Measurements from ENCODE around the gene HSF5. TPM values are rescaled to one million over a fixed set of nuclear protein-coding genes. Genes with fewer than 3 reads are reported as not detected.
A peak's percentile ranks its signal among the peaks of the same experiment; 100 is the strongest.

HSF5 gene
- total RNA-seq, 2 experiments from 2014 or later = 2.9 to 3.0 TPM

DNA sequence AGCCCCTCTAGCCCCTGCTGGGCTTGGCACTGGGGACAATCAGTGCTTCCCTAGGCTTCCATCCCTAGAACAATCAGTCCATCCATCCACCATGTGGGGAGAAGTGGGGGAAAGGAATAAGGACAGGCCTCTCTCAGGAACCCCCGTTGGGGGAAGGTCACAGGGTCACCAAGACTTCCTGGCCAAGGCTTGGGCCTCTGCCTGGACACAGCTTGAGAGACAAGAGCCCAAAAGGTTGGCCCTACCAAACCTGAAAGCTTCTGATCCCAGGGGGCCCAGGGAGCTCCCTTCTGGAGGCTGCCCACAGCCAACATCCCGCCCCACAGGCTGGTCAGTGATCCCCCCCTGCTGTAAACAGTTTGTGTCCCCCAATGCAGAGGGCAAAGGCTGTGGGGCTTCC is 42.4 kb upstream of the HSF5 start:
- intact Hi-C loops (cut with micrococcal nuclease) = no loop called here
- H3K4me3 Mint-ChIP-seq = no peak overlapping the region

DNA sequence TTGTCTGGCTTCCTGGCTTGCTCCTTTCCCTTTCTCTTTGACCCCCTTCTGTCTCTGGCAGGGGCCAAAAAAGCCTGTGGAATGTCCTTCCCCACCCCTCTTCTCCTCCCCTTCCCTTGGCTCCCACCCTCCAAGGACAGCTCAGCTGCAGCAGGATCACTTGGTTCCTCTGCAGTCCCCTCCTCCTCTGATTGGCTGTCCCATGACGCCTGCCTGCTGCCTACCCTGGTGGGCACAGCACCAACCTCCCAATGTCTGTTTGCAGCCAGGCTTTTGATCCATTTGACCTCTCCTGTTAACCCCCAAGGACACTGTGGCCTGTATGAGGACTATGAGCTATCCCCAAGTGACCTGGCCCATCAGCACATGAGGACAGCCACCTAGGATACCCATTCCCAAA is 41.1 kb upstream of the HSF5 start:
- Mint-ChIP-seq H3K4me1 (ENCODE audit: low read depth) (peaks cover 4% of the 10 kb centered on the region), H3K27me3 (peaks cover 2% of the 10 kb centered on the region), H3K27ac (no peak overlapping the region), H3K9me3 (no peaks in the 10 kb centered on the region), H3K36me3 (no peaks in the 10 kb centered on the region), H3K4me3 (no peak overlapping the region)
- ChIA-PET CTCF (interaction anchor here (1.2 kb wide), 1 partner anchor 11 kb away, joined by 3 read pairs; no protein-coding TSS in a partner anchor), POLR2A (interaction anchor here (0.6 kb wide), 1 partner anchor 38 kb away, joined by 3 read pairs; no protein-coding TSS in a partner anchor)
- DNase-seq = no peak
- intact Hi-C loops (cut with micrococcal nuclease) = no loop called here

More for the DNA sequence above, 42.4 kb upstream of the HSF5 start:
- H3K27me3 Mint-ChIP-seq = peaks cover 11% of the 10 kb centered on the region
- ChIA-PET POLR2A (interaction anchor here (3.8 kb wide), 1 partner anchor 101 kb away, joined by 22 read pairs; no protein-coding TSS in a partner anchor), CTCF (no interaction called here)
- no peak for DNase-seq
- no peaks in the 10 kb centered on the region for H3K9me3 Mint-ChIP-seq
- no peak overlapping the region for H3K27ac Mint-ChIP-seq
- no peaks in the 10 kb centered on the region for H3K36me3 Mint-ChIP-seq
- peaks cover 4% of the 10 kb centered on the region for H3K4me1 Mint-ChIP-seq (ENCODE audit: low read depth)

- Mint-ChIP-seq H3K9me3 (no peaks in the 10 kb centered on the region), H3K4me1 (ENCODE audit: low read depth) (peaks cover 4% of the 10 kb centered on the region), H3K27ac (no peak overlapping the region), H3K27me3 (peaks cover 2% of the 10 kb centered on the region), H3K36me3 (no peaks in the 10 kb centered on the region), H3K4me3 (no peak overlapping the region)
- ChIA-PET POLR2A (interaction anchor here (0.6 to 1.0 kb wide), 2 partner anchors 9 to 13 kb away, joined by 3 to 5 read pairs; no protein-coding TSS in a partner anchor), CTCF (interaction anchor here (0.9 to 1.0 kb wide), 2 partner anchors 10 to 478 kb away, joined by 3 to 4 read pairs; no protein-coding TSS in a partner anchor)
- no peak for DNase-seq
- intact Hi-C loops (cut with micrococcal nuclease) = no loop called here
Measured at GRCh38 chr17:58528443-58528842, 40.2 kb upstream of the HSF5 start.

DNA sequence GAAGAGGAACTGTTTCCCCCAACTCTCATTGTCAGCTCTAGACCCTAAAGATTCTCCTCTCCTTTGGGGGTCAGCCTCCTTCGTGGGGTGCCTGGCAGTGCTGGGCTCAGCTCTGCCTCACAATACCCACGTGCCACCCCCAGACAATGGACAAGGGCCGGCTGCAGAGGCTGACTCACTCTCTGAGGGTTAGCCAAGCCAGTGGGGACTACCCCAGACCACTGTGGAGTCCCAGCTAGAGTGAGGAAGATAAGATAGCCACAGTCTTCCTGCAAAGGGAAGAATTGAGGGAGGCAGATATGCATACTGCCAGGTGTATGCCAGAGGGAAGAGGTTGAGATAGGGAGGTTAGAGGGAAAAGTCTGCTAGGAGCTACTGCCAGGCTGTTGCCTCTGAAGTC is 39.7 kb upstream of the HSF5 start:
- H3K27me3 Mint-ChIP-seq = no peaks in the 10 kb centered on the region
- H3K36me3 Mint-ChIP-seq = no peaks in the 10 kb centered on the region
- POLR2A ChIA-PET = interaction anchor here (0.6 to 1.0 kb wide), 2 partner anchors 8 to 14 kb away, joined by 3 to 5 read pairs; no protein-coding TSS in a partner anchor
- no peak overlapping the region for H3K27ac Mint-ChIP-seq
- peaks cover 4% of the 10 kb centered on the region for H3K4me1 Mint-ChIP-seq (ENCODE audit: low read depth)
- H3K9me3 Mint-ChIP-seq = no peaks in the 10 kb centered on the region
- no peak for DNase-seq
- H3K4me3 Mint-ChIP-seq = no peak overlapping the region
- intact Hi-C loops (cut with micrococcal nuclease) = no loop called here
- CTCF ChIA-PET = interaction anchor here (0.8 to 1.0 kb wide), 3 partner anchors 9 to 478 kb away, joined by 3 to 4 read pairs (median 3); no protein-coding TSS in a partner anchor

DNA sequence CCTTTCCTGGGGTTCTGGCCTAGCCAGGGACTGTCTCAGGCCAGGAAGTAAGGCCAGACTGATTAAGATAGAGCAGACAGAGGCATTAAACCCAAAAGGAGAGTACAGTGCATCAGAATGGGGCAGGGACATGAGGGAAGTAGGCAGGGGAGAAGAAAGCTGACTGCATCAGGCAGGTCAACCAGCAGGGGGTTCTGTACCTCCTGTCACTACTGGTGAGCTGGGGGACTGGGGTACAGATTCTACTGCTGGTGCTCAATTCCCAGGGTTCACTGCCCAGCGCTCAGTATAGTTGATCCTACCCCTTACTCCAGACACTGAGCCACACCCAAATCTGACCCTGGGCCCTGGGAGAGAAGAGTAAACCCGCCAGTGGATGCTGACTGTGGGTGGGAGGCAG is 39.1 kb upstream of the HSF5 start:
- CTCF ChIA-PET = interaction anchor here (0.6 to 0.8 kb wide), 2 partner anchors 10 to 40 kb away, joined by 3 read pairs; no protein-coding TSS in a partner anchor
- Mint-ChIP-seq H3K4me1 (ENCODE audit: low read depth) (peaks cover 4% of the 10 kb centered on the region), H3K9me3 (no peaks in the 10 kb centered on the region), H3K4me3 (no peak overlapping the region), H3K27ac (no peak overlapping the region), H3K36me3 (no peaks in the 10 kb centered on the region), H3K27me3 (no peaks in the 10 kb centered on the region)
- POLR2A ChIA-PET = no interaction called here
- DNase-seq = no peak
- intact Hi-C loops (cut with micrococcal nuclease) = no loop called here

GRCh38 chr17:58525239-58525638 is 37.0 kb upstream of the HSF5 start:
- Mint-ChIP-seq H3K27me3 (no peaks in the 10 kb centered on the region), H3K4me3 (no peak overlapping the region), H3K27ac (no peak overlapping the region), H3K4me1 (ENCODE audit: low read depth) (peaks cover 2% of the 10 kb centered on the region), H3K9me3 (no peaks in the 10 kb centered on the region), H3K36me3 (no peaks in the 10 kb centered on the region)
- intact Hi-C loops (cut with micrococcal nuclease) = no loop called here
- ChIA-PET CTCF (no interaction called here), POLR2A (no interaction called here)
- DNase-seq = no peak

GRCh38 chr17:58521680-58522079 is 33.5 kb upstream of the HSF5 start:
- peaks cover 3% of the 10 kb centered on the region for H3K36me3 Mint-ChIP-seq
- H3K27ac Mint-ChIP-seq = no peak overlapping the region

DNA sequence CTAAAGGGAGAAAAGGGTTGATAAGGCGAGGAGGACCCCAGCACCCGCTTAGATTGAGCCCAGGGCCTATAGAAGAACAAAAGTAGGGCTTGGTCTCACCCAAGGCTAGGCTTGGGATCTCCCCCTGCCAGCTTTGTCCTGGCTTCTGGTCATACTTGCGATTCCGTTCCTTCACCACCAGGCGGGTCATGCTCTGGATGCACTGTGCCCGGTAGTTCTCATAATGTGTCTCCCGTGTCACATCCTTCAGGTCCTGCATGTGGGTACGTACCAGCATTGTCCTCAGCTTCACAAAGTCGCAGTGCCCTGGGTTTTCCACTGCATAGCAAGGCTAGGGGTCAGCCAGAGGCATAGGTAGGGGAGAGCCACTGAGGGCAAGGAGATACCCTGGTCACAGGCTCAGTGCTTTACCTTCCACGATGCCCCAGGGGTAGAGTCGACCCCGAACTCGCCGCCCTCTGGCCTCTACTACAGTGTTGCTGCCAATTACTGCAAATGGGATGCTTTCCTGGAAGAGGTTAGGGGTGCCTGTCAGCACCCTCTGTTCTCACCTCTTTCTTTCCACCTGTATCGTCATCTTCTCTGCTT is 32.7 kb upstream of the HSF5 start:
- Mint-ChIP-seq H3K27ac (no peak overlapping the region), H3K4me1 (ENCODE audit: low read depth) (peaks cover 16% of the 10 kb centered on the region), H3K36me3 (peaks cover 3% of the 10 kb centered on the region), H3K9me3 (no peaks in the 10 kb centered on the region), H3K4me3 (no peak overlapping the region), H3K27me3 (no peaks in the 10 kb centered on the region)
- ChIA-PET CTCF (interaction anchor here (0.6 to 3.1 kb wide), 3 partner anchors 13 to 484 kb away, joined by 3 to 31 read pairs (median 5); no protein-coding TSS in a partner anchor), POLR2A (no interaction called here)
- DNase-seq = peak; percentile 21
- intact Hi-C loops (cut with micrococcal nuclease) = no loop called here

More at GRCh38 chr17:58521680-58522079, 33.5 kb upstream of the HSF5 start:
- POLR2A ChIA-PET = no interaction called here
- Mint-ChIP-seq H3K4me3 (no peak overlapping the region), H3K27me3 (no peaks in the 10 kb centered on the region), H3K9me3 (no peaks in the 10 kb centered on the region), H3K4me1 (ENCODE audit: low read depth) (peaks cover 8% of the 10 kb centered on the region)
- CTCF ChIA-PET = no interaction called here
- intact Hi-C loops (cut with micrococcal nuclease) = no loop called here
- no peak for DNase-seq

GRCh38 chr17:58517928-58518609 is 29.9 kb upstream of the HSF5 start:
- intact Hi-C loops (cut with micrococcal nuclease) = loop anchor here (1.0 to 5.0 kb wide), 13 partner anchors 31 to 692 kb away; partner anchors contain the start of genes PRR11, RAD51C, SKA2 and SMG8
- POLR2A ChIA-PET = interaction anchor here (0.6 to 2.8 kb wide), 7 partner anchors 87 to 589 kb away, joined by 3 to 62 read pairs (median 3); partner anchors contain the start of genes RAD51C and TRIM37
- Mint-ChIP-seq H3K4me3 (peak overlapping the region; percentile 91), H3K27me3 (no peaks in the 10 kb centered on the region), H3K9me3 (no peaks in the 10 kb centered on the region), H3K27ac (peak overlapping the region; percentile 95), H3K36me3 (peaks cover 3% of the 10 kb centered on the region), H3K4me1 (ENCODE audit: low read depth) (peaks cover 31% of the 10 kb centered on the region)
- CTCF ChIA-PET = interaction anchor here (1.0 to 3.1 kb wide), 11 partner anchors 12 to 487 kb away, joined by 3 to 31 read pairs (median 3); no protein-coding TSS in a partner anchor
- peak; percentile 100 for DNase-seq

GRCh38 chr17:58517378-58517927 is 29.2 kb upstream of the HSF5 start:
- Mint-ChIP-seq H3K9me3 (no peaks in the 10 kb centered on the region), H3K27ac (peak overlapping the region; percentile 95), H3K4me3 (peak overlapping the region; percentile 91), H3K36me3 (peaks cover 4% of the 10 kb centered on the region), H3K4me1 (ENCODE audit: low read depth) (peaks cover 35% of the 10 kb centered on the region), H3K27me3 (no peaks in the 10 kb centered on the region)
- DNase-seq = no peak
- intact Hi-C loops (cut with micrococcal nuclease) = loop anchor here (5.0 kb wide), 1 partner anchor 180 kb away; no protein-coding TSS in a partner anchor
- ChIA-PET CTCF (interaction anchor here (1.0 kb wide), 1 partner anchor 12 kb away, joined by 3 read pairs; no protein-coding TSS in a partner anchor), POLR2A (interaction anchor here (0.6 to 2.8 kb wide), 7 partner anchors 72 to 177 kb away, joined by 3 to 62 read pairs (median 3); partner anchors contain the start of gene RAD51C)

GRCh38 chr17:58516644-58517377 is 28.6 kb upstream of the HSF5 start:
- POLR2A ChIA-PET = interaction anchor here (0.6 to 2.8 kb wide), 4 partner anchors 73 to 176 kb away, joined by 3 to 62 read pairs (median 4); partner anchors contain the start of gene RAD51C
- Mint-ChIP-seq H3K4me3 (peak overlapping the region; percentile 91), H3K9me3 (no peaks in the 10 kb centered on the region), H3K4me1 (ENCODE audit: low read depth) (peaks cover 35% of the 10 kb centered on the region), H3K27ac (peak overlapping the region; percentile 95), H3K36me3 (peaks cover 9% of the 10 kb centered on the region), H3K27me3 (no peaks in the 10 kb centered on the region)
- intact Hi-C loops (cut with micrococcal nuclease) = loop anchor here (5.0 kb wide), 1 partner anchor 180 kb away; no protein-coding TSS in a partner anchor
- DNase-seq = no peak
- CTCF ChIA-PET = no interaction called here

Measured in activated CD4-positive, alpha-beta memory T cell treated with anti-CD3 and anti-CD28 coated beads for 36 hours (primary cell).